NCI-H526 treated with DMSO at 0.1 percent for 48 hours (cell line): ENCODE measurements around the gene CRELD1.
A peak's percentile ranks its signal among the peaks of the same experiment; 100 is the strongest.
"Not testable (repeated sequence)": the region's sequence is repeated elsewhere in the genome, so short reads cannot be mapped to it uniquely, and the experiment has no call there.

ENCODE experiments used
- DNase-seq: peaks from one replicate; lab custom pipeline; 2025; lab: John Stamatoyannopoulos, UW

Gene CRELD1

GRCh38 chr3:9935966-9936510, 2.4 kb downstream of the CRELD1 start:
- DNase-seq, result no peak

GRCh38 chr3:9937486-9938238, 4.0 kb downstream of the CRELD1 start:
- no peak for DNase-seq

GRCh38 chr3:9938966-9939365, 5.3 kb downstream of the CRELD1 start:
- DNase-seq, result no peak

GRCh38 chr3:9939906-9940305, 6.3 kb downstream of the CRELD1 start:
- not testable (repeated sequence) for DNase-seq

GRCh38 chr3:9940746-9941145, 7.1 kb downstream of the CRELD1 start:
- DNase-seq, result no peak

- no peak for DNase-seq
Measured at GRCh38 chr3:9942164-9942563, 8.5 kb downstream of the CRELD1 start.

GRCh38 chr3:9942934-9943690, 9.5 kb downstream of the CRELD1 start:
- no peak for DNase-seq

GRCh38 chr3:9944271-9944670, 10.6 kb downstream of the CRELD1 start:
- DNase-seq, result no peak

GRCh38 chr3:9945358-9945757, 11.7 kb downstream of the CRELD1 start:
- DNase-seq, result no peak

GRCh38 chr3:9946112-9947024, 12.7 kb downstream of the CRELD1 start:
- DNase-seq, result peak; percentile 82

- peak; percentile 53 for DNase-seq
Measured at GRCh38 chr3:9947025-9947995, 13.7 kb downstream of the CRELD1 start.

- no peak for DNase-seq
Measured at GRCh38 chr3:9948586-9948985, 15.0 kb downstream of the CRELD1 start.

- no peak for DNase-seq
Measured at GRCh38 chr3:9949115-9949514, 15.5 kb downstream of the CRELD1 start.

GRCh38 chr3:9949626-9950025, 16.0 kb downstream of the CRELD1 start:
- DNase-seq, result no peak

GRCh38 chr3:9951126-9951525, 17.5 kb downstream of the CRELD1 start:
- DNase-seq, result no peak

- DNase-seq, result no peak
Measured at GRCh38 chr3:9951598-9951961, 17.9 kb downstream of the CRELD1 start.

GRCh38 chr3:9951962-9952805, 18.6 kb downstream of the CRELD1 start, which contains the start of gene PRRT3:
Gene PRRT3, minus strand, starts transcription at chr3:9952408. Its CDS starts 2,293 bp downstream, at chr3:9950115.
- DNase-seq, result peak; percentile 22

GRCh38 chr3:9955067-9955502, 21.5 kb downstream of the CRELD1 start:
- DNase-seq, result peak; percentile 34

- no peak for DNase-seq
Measured at GRCh38 chr3:9955611-9956352, 22.1 kb downstream of the CRELD1 start.
